Adipose tissue (tissue), 3 donors: Measurements from ENCODE around the gene GON4L. TPM values are rescaled to one million over a fixed set of nuclear protein-coding genes. Genes with fewer than 3 reads are reported as not detected.
"Not testable (repeated sequence)": the region's sequence is repeated elsewhere in the genome, so short reads cannot be mapped to it uniquely, and the experiment has no call there.

ENCODE experiments used
- H3K27ac ChIP-seq: one replicate; pipeline ENCODE4 v1.5.1; 2013; ENCODE audit warnings: low read depth, low read length
- WGBS, 3 donors: extraction: QIAGEN DNeasy Blood & Tissue Kit; methylation state at CpG; one replicate each; pipeline ENCODE4 v1.1.7; 2013; 5-methylcytosine and 5-hydroxymethylcytosine counted together
- polyA plus RNA-seq, 3 donors: library from polyadenylated mRNA; stranded (reverse); fragments of 200-250 nt; gene quantifications; one replicate each; pipeline ENCODE4 v1.2.3, GENCODE V29; 2013
- donor health status: healthy with polysubstance abuse.
- donor health status: Bipolar disorder and iron deficiency.
- donor health status: healthy.

GON4L gene
- polyA plus RNA-seq, 3 donors = 9.7 to 27.4 (median 15.2) TPM

- WGBS, 3 donors = 89 to 96% (median 93%) methylated on average over 6 of the region's 6 CpGs
- H3K27ac ChIP-seq = not testable (repeated sequence)
Measured at GRCh38 chr1:155718524-155719115, 138.4 kb downstream of the GON4L start.

- 94 to 96% (median 96%) methylated on average over 7 of the region's 7 CpGs for WGBS, 3 donors
- H3K27ac ChIP-seq = no peak overlapping the region
Measured at GRCh38 chr1:155717041-155717440, 140.0 kb downstream of the GON4L start.

GRCh38 chr1:155715777-155716176, 141.2 kb downstream of the GON4L start:
- no peak overlapping the region for H3K27ac ChIP-seq
- WGBS, 3 donors = 97 to 98% (median 97%) methylated on average over 5 of the region's 5 CpGs

GRCh38 chr1:155715056-155715455, 142.0 kb downstream of the GON4L start:
- not testable (repeated sequence) for H3K27ac ChIP-seq
- WGBS, 3 donors = 94 to 99% (median 97%) methylated on average over 3 of the region's 3 CpGs

- H3K27ac ChIP-seq = no peak overlapping the region
- 55 to 72% (median 66%) methylated on average over 2 of the region's 2 CpGs for WGBS, 3 donors
Measured at GRCh38 chr1:155713075-155713474, 143.9 kb downstream of the GON4L start.

GRCh38 chr1:155712636-155713035, 144.4 kb downstream of the GON4L start:
- H3K27ac ChIP-seq = not testable (repeated sequence)
- 82 to 89% (median 89%) methylated on average over 3 of the region's 3 CpGs for WGBS, 3 donors

- WGBS, 3 donors = 88 to 96% (median 90%) methylated on average over 1 to 2 of the region's 3 CpGs
- H3K27ac ChIP-seq = not testable (repeated sequence)
Measured at GRCh38 chr1:155711457-155711856, 145.6 kb downstream of the GON4L start.

GRCh38 chr1:155709391-155709790, 147.6 kb downstream of the GON4L start:
- H3K27ac ChIP-seq = no peak overlapping the region
- 98 to 100% (median 98%) methylated on average over 3 of the region's 3 CpGs for WGBS, 3 donors

GRCh38 chr1:155706139-155706538, 150.9 kb downstream of the GON4L start:
- no peak overlapping the region for H3K27ac ChIP-seq
- WGBS, 3 donors = 95 to 96% (median 96%) methylated on average over 5 of the region's 5 CpGs

- WGBS, 3 donors = 94 to 98% (median 95%) methylated on average over 4 to 5 of the region's 5 CpGs
- not testable (repeated sequence) for H3K27ac ChIP-seq
Measured at GRCh38 chr1:155704414-155704813, 152.6 kb downstream of the GON4L start.

- WGBS, 3 donors = 91 to 94% (median 93%) methylated on average over 6 of the region's 6 CpGs
Measured at GRCh38 chr1:155703216-155703615, 153.8 kb downstream of the GON4L start.

GRCh38 chr1:155701675-155702074, 155.3 kb downstream of the GON4L start:
- H3K27ac ChIP-seq = not testable (repeated sequence)
- WGBS, 3 donors = 29 to 51% (median 36%) methylated on average over 2 of the region's 2 CpGs

More at GRCh38 chr1:155703216-155703615, 153.8 kb downstream of the GON4L start:
- H3K27ac ChIP-seq = no peak overlapping the region

Other genes starting within 250 kb of the GON4L start
- gene MSTO1, start 247.0 kb downstream of the GON4L start, polyA plus RNA-seq = 10 to 100 TPM; 12.4 to 25.9 (median 14.9) TPM
- 10 to 100 TPM; 20.8 to 38.3 (median 32.3) TPM for gene YY1AP1, start 168.4 kb downstream of the GON4L start, polyA plus RNA-seq
- 10 to 100 TPM; 47.6 to 83.3 (median 83.2) TPM for gene DAP3, start 168.1 kb downstream of the GON4L start, polyA plus RNA-seq
- 1 to 10 TPM; 1.6 to 3.6 (median 2.0) TPM for gene SYT11, start 2.4 kb upstream of the GON4L start, polyA plus RNA-seq
- 10 to 100 TPM in 2 of 3 donors, 1 to 10 TPM in 1; 4.4 to 16.5 (median 13.8) TPM for gene RIT1, start 54.1 kb upstream of the GON4L start, polyA plus RNA-seq
- gene KHDC4, start 77.2 kb upstream of the GON4L start, polyA plus RNA-seq = 10 to 100 TPM; 14.9 to 16.6 (median 15.2) TPM
- gene RXFP4, start 84.4 kb upstream of the GON4L start, polyA plus RNA-seq = under 1 TPM in 1 of 3 donors, not detected in 2; 0.07 TPM
- 10 to 100 TPM; 10.0 to 67.3 (median 60.8) TPM for gene ARHGEF2, start 121.3 kb upstream of the GON4L start, polyA plus RNA-seq
- 100 to 1,000 TPM; 221 to 387 (median 237) TPM for gene SSR2, start 163.7 kb upstream of the GON4L start, polyA plus RNA-seq
- gene UBQLN4, start 196.6 kb upstream of the GON4L start, polyA plus RNA-seq = 10 to 100 TPM; 14.5 to 18.9 (median 18.8) TPM
- gene LAMTOR2, start 197.6 kb upstream of the GON4L start, polyA plus RNA-seq = 100 to 1,000 TPM; 113 to 133 (median 116) TPM
- 10 to 100 TPM in 2 of 3 donors, under 1 TPM in 1; 0.56 to 58.7 (median 11.8) TPM for gene RAB25, start 203.9 kb upstream of the GON4L start, polyA plus RNA-seq
- under 1 TPM; under 0.01 to 0.43 (median 0.26) TPM for gene MEX3A, start 225.3 kb upstream of the GON4L start, polyA plus RNA-seq